Neural cell (in vitro differentiated cells): ENCODE results near the gene GET3. TPM values are rescaled to one million over a fixed set of nuclear protein-coding genes. Genes with fewer than 3 reads are reported as not detected.
"Not testable (repeated sequence)": the region's sequence is repeated elsewhere in the genome, so short reads cannot be mapped to it uniquely, and the experiment has no call there.

Experiments
- H2AFZ ChIP-seq: fragments of 200-600, 300-800 bp; sonication (generic), shearing (Covaris generic); 2 replicates; pipeline ENCODE4 v1.6.0; 2014; ENCODE audit warnings: low read depth, mild to moderate bottlenecking, antibody characterized with exemption, low read length, moderate library complexity
- H3F3A ChIP-seq: fragments of 200-600 bp; shearing (Covaris generic); 2 replicates; pipeline ENCODE4 v1.6.1; 2016; ENCODE audit warnings: mild to moderate bottlenecking, moderate library complexity, mixed read lengths, antibody characterized with exemption, low read length; ENCODE audit not compliant: insufficient read depth, poor library complexity, severe bottlenecking
- H3K27ac ChIP-seq: fragments of 200-600, 300-800 bp; sonication (generic), shearing (Covaris generic); 2 replicates; pipeline ENCODE4 v1.5.1; 2014; ENCODE audit warnings: mild to moderate bottlenecking, low read length, moderate library complexity
- H3K27me3 ChIP-seq: fragments of 300-800, 200-600 bp; sonication (generic), shearing (Covaris generic); 2 replicates; pipeline ENCODE4 v1.6.0; 2014; ENCODE audit warnings: mild to moderate bottlenecking, low read depth, low read length, moderate library complexity; ENCODE audit not compliant: insufficient read depth
- H3K36me3 ChIP-seq: fragments of 300-800, 200-600 bp; sonication (generic), shearing (Covaris generic); 2 replicates; pipeline ENCODE4 v1.5.1; 2014; ENCODE audit warnings: mild to moderate bottlenecking, antibody characterized with exemption, low read length, moderate library complexity; ENCODE audit not compliant: insufficient read depth
- H3K4me2 ChIP-seq: fragments of 300-800, 200-600 bp; sonication (generic), shearing (Covaris generic); 2 replicates; pipeline ENCODE4 v1.6.0; 2014; ENCODE audit warnings: mild to moderate bottlenecking, low read length
- H3K4me3 ChIP-seq: fragments of 300-800, 200-600 bp; sonication (generic), shearing (Covaris generic); 2 replicates; pipeline ENCODE4 v1.5.1; 2014; ENCODE audit warnings: mild to moderate bottlenecking, low read length, moderate library complexity
- H3K79me2 ChIP-seq: fragments of 200-600 bp; shearing (Covaris generic); replicated peaks from 2 replicates; pipeline ENCODE4 v1.6.0; 2014; ENCODE audit warnings: mild to moderate bottlenecking, low read length, moderate library complexity; ENCODE audit not compliant: insufficient read depth
- H3K9ac ChIP-seq: fragments of 300-800, 200-600 bp; sonication (generic), shearing (Covaris generic); 2 replicates; pipeline ENCODE4 v1.6.1; 2016; ENCODE audit warnings: mild to moderate bottlenecking, low read length, mixed read lengths
- H3K9me2 ChIP-seq: fragments of 200-600 bp; shearing (Covaris generic); 2 replicates; pipeline ENCODE4 v1.6.1; 2016; ENCODE audit warnings: mild to moderate bottlenecking, low read length, mixed read lengths; ENCODE audit not compliant: insufficient read depth
- H3K9me3 ChIP-seq: fragments of 200-600, 300-800 bp; sonication (generic), shearing (Covaris generic); 2 replicates; pipeline ENCODE4 v1.6.1; 2016; ENCODE audit warnings: mild to moderate bottlenecking, mixed run types, low read length, moderate library complexity, mixed read lengths
- H4K20me1 ChIP-seq: fragments of 200-600 bp; shearing (Covaris generic); 2 replicates; pipeline ENCODE4 v1.6.1; 2016; ENCODE audit warnings: mild to moderate bottlenecking, mixed run types; ENCODE audit not compliant: insufficient read depth
- EP300 ChIP-seq: fragments of 450-650 bp; conservative IDR thresholded peaks from 2 replicates; pipeline ENCODE4 v1.6.1; 2014; ENCODE audit warnings: antibody characterized with exemption, mild to moderate bottlenecking, moderate library complexity; ENCODE audit not compliant: poor library complexity, severe bottlenecking
- EZH2 ChIP-seq: fragments of 200-600, 300-800 bp; shearing (Covaris generic), sonication (generic); IDR thresholded peaks from 2 replicates; pipeline ENCODE4 v1.6.1; 2014; ENCODE audit warnings: antibody characterized with exemption, low read length, borderline replicate concordance, mild to moderate bottlenecking; ENCODE audit not compliant: insufficient read depth, poor library complexity, severe bottlenecking
- MXI1 ChIP-seq: fragments of 450-650 bp; conservative IDR thresholded peaks from 2 replicates; pipeline ENCODE4 v1.6.1; 2014; ENCODE audit warnings: antibody characterized with exemption, mild to moderate bottlenecking; ENCODE audit not compliant: poor library complexity, severe bottlenecking
- POLR2AphosphoS5 ChIP-seq: IDR thresholded peaks from 2 replicates; pipeline ENCODE4 v1.6.1; 2012
- RAD21 ChIP-seq: fragments of 450-650 bp; conservative IDR thresholded peaks from 2 replicates; pipeline ENCODE4 v1.6.1; 2014; ENCODE audit warnings: antibody characterized with exemption, mild to moderate bottlenecking, moderate library complexity
- SMC3 ChIP-seq: fragments of 450-650 bp; conservative IDR thresholded peaks from 2 replicates; pipeline ENCODE4 v1.6.1; 2014; ENCODE audit warnings: antibody characterized with exemption, mild to moderate bottlenecking, moderate library complexity; ENCODE audit not compliant: poor library complexity
- TAF1 ChIP-seq: IDR thresholded peaks from 2 replicates; pipeline ENCODE4 v1.6.1; 2012; ENCODE audit warnings: low read depth
- polyA plus RNA-seq: library from polyadenylated mRNA; depleted of rRNA; stranded (reverse); fragments of >200 nt; gene quantifications from 2 replicates; pipeline ENCODE4 v1.2.3, GENCODE V29; 2014
- TF ChIP-seq, protein P1 (sequence below): fragments of 450-650 bp; IDR thresholded peaks from 2 replicates; pipeline ENCODE4 v1.5.1; 2014; ENCODE audit warnings: antibody characterized with exemption, mild to moderate bottlenecking, moderate library complexity; ENCODE audit not compliant: poor library complexity, severe bottlenecking
- TF ChIP-seq, protein P2 (sequence below): IDR thresholded peaks from 2 replicates; pipeline ENCODE4 v1.6.1; 2012; ENCODE audit warnings: borderline replicate concordance

The GET3 gene
- polyA plus RNA-seq, 1 donor from 2014 or later, result 89.6 TPM

- H3K4me3 ChIP-seq, H3K27me3 ChIP-seq, H3F3A ChIP-seq, H3K36me3 ChIP-seq, H3K79me2 ChIP-seq, H3K9ac ChIP-seq, H3K9me2 ChIP-seq, H2AFZ ChIP-seq, H3K4me2 ChIP-seq, H4K20me1 ChIP-seq, H3K9me3 ChIP-seq, H3K27ac ChIP-seq: not testable (repeated sequence)
- TF ChIP-seq, protein P1, sequence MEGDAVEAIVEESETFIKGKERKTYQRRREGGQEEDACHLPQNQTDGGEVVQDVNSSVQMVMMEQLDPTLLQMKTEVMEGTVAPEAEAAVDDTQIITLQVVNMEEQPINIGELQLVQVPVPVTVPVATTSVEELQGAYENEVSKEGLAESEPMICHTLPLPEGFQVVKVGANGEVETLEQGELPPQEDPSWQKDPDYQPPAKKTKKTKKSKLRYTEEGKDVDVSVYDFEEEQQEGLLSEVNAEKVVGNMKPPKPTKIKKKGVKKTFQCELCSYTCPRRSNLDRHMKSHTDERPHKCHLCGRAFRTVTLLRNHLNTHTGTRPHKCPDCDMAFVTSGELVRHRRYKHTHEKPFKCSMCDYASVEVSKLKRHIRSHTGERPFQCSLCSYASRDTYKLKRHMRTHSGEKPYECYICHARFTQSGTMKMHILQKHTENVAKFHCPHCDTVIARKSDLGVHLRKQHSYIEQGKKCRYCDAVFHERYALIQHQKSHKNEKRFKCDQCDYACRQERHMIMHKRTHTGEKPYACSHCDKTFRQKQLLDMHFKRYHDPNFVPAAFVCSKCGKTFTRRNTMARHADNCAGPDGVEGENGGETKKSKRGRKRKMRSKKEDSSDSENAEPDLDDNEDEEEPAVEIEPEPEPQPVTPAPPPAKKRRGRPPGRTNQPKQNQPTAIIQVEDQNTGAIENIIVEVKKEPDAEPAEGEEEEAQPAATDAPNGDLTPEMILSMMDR, result peak; percentile 43
- peak; percentile 42 for TF ChIP-seq SMC3
These were observed 25.2 kb upstream of the GET3 start for GRCh38 chr19:12712077-12712476.

DNA sequence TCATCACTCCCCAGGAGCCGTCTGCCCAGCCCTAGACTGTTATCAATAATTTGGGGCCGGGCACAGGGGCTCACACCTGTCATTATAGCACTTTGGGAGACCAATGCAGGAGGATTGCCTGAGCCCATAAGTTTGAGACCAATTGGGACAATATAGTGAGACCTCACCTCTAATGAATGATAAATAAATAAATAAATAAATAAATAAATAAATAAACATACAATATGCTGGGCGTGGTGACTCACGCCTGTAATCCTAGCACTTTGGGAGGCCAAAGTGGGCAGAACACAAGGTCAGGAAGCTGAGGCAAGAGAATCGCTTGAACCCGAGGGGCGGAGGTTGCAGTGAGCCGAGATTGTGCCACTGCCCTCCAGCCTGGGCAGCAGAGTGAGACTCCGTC, 24.0 kb upstream of the GET3 start:
- H3K4me3 ChIP-seq, H3K4me2 ChIP-seq, H3K9me3 ChIP-seq, H3F3A ChIP-seq, H3K9me2 ChIP-seq, H3K79me2 ChIP-seq, H4K20me1 ChIP-seq, H3K27me3 ChIP-seq, H3K27ac ChIP-seq, H2AFZ ChIP-seq, H3K9ac ChIP-seq, H3K36me3 ChIP-seq: not testable (repeated sequence)

DNA sequence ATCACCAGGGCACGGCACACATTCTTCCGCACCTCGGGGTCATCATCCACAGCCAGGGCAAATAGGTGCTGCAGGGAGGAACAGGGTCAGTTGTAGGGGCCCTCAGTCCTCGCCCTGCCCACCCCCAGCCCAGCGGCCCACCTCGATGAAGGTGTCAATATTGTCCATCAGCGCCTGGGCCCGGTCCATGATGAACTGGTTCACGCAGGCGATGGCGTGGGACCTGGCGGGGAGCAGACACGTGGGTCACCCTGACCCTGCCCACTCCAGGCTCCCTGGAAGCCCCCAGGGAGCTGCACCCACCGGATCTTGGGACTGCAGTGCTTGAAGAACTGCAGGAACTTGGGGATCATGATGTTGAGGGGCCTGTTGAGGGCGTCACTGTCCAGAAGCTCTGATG, 22.2 kb upstream of the GET3 start:
- H3F3A ChIP-seq, result no peaks in the 10 kb centered on the region
- no peak overlapping the region for H3K9ac ChIP-seq
- peaks cover 5% of the 10 kb centered on the region for H3K36me3 ChIP-seq
- no peak overlapping the region for H3K27ac ChIP-seq
- H3K9me3 ChIP-seq, result no peaks in the 10 kb centered on the region
- H2AFZ ChIP-seq, result no peak overlapping the region
- H3K27me3 ChIP-seq, result no peaks in the 10 kb centered on the region
- H4K20me1 ChIP-seq, result no peaks in the 10 kb centered on the region
- H3K9me2 ChIP-seq, result no peaks in the 10 kb centered on the region
- H3K4me2 ChIP-seq, result no peak overlapping the region
- H3K4me3 ChIP-seq, result no peak overlapping the region
- TF ChIP-seq RAD21 (no peak), POLR2AphosphoS5 (no peak), MXI1 (no peak), SMC3 (no peak), EZH2 (no peak), EP300 (no peak), TAF1 (no peak)
- TF ChIP-seq, protein P1, result no peak
- TF ChIP-seq, protein P2, sequence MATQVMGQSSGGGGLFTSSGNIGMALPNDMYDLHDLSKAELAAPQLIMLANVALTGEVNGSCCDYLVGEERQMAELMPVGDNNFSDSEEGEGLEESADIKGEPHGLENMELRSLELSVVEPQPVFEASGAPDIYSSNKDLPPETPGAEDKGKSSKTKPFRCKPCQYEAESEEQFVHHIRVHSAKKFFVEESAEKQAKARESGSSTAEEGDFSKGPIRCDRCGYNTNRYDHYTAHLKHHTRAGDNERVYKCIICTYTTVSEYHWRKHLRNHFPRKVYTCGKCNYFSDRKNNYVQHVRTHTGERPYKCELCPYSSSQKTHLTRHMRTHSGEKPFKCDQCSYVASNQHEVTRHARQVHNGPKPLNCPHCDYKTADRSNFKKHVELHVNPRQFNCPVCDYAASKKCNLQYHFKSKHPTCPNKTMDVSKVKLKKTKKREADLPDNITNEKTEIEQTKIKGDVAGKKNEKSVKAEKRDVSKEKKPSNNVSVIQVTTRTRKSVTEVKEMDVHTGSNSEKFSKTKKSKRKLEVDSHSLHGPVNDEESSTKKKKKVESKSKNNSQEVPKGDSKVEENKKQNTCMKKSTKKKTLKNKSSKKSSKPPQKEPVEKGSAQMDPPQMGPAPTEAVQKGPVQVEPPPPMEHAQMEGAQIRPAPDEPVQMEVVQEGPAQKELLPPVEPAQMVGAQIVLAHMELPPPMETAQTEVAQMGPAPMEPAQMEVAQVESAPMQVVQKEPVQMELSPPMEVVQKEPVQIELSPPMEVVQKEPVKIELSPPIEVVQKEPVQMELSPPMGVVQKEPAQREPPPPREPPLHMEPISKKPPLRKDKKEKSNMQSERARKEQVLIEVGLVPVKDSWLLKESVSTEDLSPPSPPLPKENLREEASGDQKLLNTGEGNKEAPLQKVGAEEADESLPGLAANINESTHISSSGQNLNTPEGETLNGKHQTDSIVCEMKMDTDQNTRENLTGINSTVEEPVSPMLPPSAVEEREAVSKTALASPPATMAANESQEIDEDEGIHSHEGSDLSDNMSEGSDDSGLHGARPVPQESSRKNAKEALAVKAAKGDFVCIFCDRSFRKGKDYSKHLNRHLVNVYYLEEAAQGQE, result no peak
- H3K79me2 ChIP-seq, result peaks cover 10% of the 10 kb centered on the region
